HG03175 (cell line): ENCODE results near the gene RNF141.
A peak's percentile ranks its signal among the peaks of the same experiment; 100 is the strongest.

ENCODE experiments used
- ATAC-seq: cut with Tn5 transposase; IDR thresholded peaks from one replicate; pipeline ENCODE4 v1.9.1; 2021; ENCODE audit warnings: mild to moderate bottlenecking, moderate library complexity; ENCODE audit not compliant: unreplicated experiment

The RNF141 gene

DNA sequence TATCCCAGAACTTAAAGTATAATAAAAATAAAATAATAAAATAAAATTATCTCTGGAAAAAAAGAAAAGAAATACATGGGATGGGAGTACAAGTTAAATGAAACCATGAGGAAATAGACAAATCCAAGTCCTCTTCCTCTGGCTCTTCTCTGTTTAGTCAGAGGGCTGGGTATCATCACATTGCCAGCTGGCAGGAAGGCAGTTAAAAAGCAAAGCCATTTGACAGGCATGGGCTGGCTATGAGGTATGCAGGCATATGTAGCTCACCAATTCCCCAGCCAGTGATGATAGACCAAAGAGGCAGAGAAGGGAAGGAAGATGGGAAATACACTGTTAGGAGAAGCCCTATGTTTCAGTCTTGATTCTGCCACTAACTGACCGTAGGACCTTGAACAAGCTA lies 21.0 kb upstream of the RNF141 start:
- ATAC-seq = no peak

DNA sequence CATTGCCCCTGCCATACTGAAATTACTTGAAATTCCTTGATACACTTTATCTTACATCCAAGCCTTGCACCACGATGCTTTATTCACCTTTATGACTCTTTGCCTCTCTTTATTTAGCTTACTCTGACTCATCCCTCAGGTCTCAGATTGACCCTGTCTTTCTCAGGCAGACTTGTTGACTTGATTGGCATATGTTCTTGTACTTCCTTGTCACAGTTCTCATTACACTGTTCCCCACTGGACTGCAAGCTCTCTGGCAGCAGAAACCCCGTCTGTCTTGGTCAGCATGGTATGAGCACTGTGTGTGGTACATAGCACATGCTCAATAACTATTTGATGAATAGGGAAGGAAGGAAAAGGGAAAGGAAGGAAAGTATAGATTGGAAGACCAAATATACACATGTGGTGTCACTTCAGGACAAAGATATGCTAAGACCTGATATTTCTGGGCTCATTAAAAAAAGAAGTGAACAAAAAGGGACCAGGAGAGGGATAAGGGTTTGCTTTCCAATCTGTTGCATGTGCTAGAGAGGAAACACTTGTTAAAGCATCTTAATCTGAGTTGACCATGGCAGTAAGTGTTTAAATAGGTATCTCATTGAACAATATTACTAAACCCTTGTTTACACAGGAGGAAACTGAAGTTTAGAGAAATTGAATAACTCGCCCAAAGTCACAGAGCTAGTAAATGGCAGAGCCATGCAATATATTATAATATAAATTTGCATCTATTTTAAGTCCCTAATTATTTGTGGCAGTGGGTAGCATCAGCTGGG lies 20.2 kb upstream of the RNF141 start:
- no peak for ATAC-seq

DNA sequence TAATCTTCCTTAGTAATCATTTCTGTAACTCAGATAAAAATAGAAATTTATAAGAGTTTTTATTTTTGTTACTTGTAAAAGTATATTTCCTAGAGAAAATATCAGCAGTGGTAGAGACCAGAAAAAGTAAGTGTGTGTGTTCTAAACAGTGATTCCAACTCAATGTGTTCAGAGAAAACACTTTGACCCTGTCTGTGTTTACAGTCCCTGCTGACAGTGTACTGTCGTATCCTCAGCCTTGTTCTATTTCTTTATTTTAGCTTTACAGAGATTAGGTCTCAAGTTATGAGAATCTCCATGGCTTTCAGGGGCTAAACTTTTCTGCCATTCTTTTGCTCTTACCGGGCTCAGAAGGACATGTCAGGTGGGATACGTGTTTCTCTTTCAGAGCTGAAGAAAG lies 17.3 kb upstream of the RNF141 start:
- ATAC-seq = no peak

DNA sequence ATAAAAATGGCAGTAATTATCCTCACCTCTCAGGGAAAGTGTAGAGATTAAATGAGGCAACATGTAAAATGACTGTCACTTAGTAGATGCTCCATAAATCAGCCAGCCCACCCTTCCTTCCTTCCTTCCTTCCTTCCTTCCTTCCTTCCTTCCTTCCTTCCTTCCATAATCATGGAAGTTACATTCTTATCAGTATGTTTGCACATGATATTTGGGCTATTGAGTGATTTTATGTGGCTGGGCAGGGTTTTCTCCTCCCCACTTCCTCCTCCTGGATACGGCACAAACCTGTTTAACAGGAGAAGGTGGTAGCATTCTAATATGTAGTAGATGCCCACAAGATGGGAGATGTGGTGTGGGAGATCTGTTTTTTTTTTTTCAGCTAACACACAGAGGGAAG lies 15.6 kb upstream of the RNF141 start:
- no peak for ATAC-seq

DNA sequence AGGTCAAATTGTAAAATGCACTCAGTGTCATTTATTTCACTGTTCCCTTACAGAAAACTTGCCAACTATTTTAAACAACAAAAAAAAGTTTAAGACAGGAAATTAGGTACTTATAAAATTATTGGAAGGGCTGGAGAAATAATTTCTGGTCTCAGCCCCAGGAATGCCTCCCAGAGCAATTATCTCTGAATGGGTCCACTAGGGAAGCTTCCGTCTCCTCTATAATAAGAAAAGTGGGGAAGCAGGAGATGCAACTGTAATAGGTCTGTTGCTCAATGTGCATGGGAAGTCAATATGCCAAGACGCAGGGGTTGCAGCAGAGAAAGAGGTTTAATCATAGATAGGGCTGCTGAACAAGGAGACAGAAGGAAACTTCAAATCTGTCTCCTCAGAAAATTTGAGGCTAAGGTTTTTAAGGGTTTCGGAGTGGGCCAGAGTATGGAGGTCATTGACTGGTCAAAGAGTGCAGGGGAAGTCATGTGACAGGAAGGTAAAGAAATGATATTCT lies 10.9 kb upstream of the RNF141 start:
- ATAC-seq = no peak

DNA sequence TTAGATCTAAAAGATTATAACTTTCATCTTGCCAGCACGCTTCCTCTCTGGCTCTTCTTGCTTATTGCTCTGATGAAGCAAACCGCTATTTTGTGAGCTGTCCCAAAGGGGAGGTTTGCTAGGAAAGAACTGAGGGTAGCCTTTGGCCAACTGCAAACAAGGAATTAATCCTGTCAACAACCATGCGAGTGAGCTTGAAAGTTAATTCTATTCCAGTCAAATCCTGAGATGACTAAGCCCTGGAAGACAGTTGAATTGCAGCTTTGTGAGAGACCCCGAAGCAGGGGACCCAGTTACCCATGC lies 10.3 kb upstream of the RNF141 start:
- ATAC-seq = no peak

DNA sequence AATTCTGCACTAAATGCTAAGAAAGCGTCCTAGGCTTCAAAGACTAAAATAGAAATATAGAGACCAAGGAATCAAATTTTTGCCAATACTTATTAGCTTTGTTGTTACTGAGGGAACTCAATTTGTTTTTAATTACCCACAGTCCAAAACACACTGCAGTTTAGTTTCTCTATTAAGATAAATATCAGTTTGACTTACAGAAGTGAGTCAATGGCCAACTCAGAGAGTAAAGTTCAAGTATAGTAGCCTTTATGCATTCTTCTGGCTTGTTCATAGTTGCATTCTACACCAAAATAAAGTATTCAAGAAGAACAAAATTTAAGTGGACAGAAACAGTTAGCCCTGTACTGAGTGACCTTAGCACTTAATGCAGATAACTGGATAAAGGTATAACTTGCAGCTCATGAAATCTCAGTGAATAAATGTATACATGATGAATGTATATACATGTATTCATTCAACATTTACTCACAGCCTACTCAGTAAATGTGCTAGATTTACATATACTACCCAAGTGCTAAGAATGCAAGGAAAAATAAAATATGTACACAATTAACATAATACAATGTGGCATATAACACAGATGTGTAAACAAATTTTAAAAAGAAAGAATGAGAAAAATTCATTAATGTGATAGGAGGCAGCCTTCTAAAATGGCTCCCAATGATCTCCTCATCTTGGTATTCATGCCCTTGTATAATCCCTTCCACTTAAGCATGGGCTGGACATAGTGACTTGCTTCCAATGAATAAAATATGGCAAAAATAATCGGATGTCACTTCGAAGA lies 9.7 kb upstream of the RNF141 start:
- no peak for ATAC-seq

DNA sequence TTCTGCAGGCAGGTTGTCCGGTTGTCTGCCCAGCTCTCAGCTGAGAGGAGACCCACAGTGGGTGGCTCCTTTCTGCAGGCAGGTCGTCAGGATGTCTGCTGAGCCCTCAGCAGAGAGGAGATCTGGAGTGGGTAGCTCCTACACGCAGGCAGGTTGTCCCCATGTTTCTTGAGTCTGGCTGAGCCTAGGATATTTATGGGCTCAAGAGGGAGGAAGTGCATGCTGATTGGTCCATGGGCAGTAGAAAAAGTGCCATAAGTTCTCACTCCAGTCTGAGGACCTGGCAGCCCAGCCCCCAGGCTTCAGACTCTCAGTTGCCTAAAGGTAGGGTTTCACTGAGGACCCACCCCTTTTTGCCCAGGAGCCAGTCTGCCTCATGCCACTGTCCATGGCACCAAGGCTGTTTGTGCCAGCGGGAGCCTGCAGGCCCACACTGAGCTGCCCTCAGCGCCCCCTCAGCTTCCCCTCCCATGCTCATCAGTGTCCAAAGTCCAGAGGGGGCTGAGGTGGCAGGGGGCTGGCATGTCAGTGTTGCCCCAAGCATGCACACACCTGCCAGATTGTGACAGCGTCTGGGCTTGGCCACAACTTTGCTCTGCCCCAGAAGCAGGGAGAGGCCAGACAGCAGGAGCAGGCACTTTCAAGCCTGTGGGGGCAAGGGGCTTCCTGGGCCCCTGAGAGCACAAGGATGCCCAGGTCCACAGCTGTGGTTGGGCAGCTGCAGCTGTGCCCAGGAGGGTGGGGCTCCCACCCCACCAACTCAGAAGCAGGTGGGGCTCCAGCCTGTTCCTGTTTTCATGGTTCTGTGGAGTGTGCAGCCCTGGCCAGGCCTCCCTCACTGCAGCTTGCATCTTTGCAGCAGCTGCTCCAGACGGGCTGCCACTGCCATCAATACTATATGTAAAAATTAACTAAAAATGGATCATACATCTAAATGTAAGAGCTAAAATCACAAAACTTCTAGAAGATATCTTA lies 3.8 kb upstream of the RNF141 start:
- ATAC-seq = no peak

DNA sequence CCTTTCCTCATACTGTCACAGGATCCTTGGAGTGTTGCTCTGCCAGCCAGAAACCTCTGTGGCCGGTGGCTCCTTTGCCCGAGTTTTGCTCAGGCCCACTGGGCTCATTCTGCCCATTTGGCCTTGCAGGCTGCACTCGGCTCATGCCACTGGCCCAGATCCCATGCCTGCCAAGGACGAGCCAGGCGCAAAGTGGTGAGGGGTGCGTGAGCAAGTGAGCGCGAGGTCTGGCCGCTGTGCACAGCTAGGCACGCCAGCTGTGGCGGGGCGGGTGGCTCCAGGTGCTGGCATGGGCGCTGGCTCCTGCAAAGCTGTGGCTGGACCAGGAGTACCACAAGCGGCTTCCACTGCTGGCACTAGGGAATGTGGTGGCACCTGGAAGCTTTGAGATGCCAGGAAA lies 2.8 kb upstream of the RNF141 start:
- no peak for ATAC-seq

DNA sequence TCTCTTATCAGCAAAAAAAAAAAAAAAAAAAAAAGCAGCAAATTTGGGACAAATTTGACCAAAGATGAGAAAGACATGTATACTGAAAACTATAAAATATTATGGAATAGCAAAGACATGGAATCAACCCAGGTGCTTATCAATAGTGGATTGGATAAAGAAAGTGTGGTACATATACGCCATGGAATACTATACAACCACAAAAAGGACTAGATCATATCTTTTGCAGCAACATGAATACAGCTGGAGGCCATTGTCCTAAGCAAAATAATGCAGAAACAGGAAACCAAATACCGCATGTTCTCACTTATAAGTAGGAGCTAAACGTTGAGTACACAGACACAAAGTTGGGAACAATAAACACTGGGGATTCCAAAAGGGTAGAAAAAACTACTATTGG lies 1.8 kb upstream of the RNF141 start:
- no peak for ATAC-seq

DNA sequence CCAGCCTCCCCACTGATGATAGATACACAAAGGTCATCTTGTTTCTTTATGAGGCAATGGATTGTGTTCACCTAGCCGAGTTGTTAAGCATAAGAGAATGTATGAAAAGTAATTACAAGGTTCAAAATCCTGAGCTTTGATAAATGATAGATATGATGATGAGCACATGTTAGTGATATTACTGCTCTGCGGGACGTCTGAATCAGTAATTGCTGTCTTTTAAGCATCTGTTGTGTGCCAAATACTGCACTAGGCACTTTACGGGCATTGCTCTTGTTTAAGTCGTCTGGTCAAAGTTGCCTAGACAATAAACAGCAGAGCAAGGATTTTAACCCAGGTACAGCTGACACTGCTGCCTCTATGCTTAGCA lies 559 bp upstream of the RNF141 start:
- no peak for ATAC-seq

DNA sequence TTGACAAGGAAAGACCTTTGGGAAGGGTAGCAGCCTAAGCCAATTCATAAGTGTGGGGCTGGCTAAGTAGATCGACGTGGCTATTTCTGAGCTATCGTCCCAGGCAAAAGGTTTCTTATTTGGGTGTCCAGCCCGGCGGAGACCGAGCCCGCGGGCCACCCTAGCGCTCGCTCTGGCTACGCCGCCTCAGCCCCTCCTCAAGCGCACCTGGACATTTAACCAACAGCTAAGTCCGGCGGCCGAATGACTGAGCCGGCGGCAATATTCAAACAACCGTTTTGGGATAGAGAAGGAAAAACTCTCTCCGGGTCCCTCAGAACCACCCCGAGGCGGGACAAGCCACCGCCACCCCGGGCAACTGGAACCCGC lies 457 bp downstream of the RNF141 start:
- ATAC-seq = peak; percentile 23

DNA sequence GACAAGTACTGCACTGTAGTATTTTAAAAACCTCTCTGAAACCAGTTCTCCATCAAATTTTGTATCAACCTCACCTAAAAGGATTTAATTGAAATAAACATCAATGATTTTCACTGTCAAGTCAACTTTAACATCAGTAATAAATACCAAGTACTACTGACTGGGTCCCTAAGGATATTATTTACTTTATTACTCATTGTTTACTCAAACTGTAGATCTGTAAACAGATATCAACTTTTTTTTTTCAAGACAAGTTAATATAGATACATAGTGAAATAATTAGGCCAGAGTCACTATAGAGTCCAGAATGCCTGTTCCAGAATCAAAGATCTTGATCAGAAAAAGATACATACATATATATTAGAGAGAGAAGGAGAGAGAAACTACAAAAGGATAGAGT lies 1.6 kb downstream of the RNF141 start:
- ATAC-seq = no peak

DNA sequence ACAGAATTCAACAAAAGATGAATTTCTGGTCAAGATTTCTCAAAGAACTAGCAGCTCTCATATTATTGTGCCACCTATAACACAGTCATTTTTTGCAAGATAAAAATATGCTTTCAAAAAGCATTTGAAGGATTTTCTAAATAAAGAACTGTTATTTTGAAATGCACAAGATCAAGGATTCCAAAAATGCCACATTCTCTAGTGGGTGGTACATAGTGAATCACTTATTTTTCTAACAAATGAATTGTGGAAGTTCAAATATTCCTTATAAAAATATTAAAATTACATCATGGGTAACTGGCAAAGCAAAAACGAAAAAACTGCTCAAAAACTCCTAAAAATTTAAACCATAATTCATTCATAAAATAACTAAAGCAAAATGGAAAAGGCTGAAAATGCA lies 2.1 kb downstream of the RNF141 start:
- ATAC-seq = no peak

DNA sequence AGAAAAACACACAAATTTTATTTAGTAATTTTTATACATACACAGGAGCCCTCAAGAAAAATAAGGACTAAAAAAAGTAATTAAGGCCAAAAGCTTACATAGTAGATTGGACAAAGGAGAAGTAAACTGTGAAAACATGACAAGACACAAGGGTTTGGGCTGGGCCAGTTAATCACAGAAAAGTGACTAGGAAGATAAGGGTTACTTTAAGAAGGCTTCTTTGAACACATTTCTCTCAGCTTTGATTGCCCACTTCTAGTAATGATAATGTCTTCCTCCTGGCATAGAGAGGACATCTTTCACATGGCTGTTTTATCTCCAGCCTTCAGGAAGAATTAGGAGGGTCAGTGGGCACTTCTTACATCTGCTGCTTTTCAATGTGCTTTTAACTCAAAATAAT lies 3.4 kb downstream of the RNF141 start:
- no peak for ATAC-seq

DNA sequence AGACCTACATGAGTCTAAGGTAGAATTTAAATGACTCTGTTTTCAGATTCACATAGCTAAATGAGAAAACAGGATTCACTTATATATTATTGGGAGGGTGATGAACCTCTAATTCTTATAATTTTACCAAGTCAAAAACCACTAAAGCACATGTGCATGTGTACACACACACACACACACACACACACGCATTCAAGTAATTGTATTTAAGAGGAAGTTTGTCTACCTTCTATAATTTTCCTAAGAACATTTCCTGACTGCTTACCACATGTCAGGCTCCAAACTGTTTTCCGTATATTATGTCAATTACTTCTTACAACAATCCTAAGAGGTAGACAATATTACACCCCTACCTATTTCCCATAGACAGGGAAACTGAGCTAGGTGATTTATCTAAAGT lies 6.7 kb downstream of the RNF141 start:
- ATAC-seq = no peak

DNA sequence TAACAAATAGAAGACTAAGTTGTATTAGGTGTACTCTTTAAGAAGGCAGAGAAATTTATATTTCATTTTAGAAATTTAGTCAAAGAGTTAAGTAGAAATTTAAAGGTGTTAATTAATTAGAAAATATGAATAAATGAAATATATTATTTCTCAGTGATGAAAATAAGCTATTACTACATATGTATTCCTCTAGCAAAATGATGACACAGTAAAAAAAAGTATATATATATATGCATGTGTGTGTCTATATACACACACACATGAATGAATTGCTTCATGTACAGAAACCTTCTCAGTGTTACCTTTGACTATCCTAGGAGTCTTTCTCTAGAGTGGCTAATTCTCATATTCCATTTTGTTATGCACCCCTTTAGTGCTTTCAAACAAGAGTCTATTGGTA lies 7.7 kb downstream of the RNF141 start:
- ATAC-seq = no peak

DNA sequence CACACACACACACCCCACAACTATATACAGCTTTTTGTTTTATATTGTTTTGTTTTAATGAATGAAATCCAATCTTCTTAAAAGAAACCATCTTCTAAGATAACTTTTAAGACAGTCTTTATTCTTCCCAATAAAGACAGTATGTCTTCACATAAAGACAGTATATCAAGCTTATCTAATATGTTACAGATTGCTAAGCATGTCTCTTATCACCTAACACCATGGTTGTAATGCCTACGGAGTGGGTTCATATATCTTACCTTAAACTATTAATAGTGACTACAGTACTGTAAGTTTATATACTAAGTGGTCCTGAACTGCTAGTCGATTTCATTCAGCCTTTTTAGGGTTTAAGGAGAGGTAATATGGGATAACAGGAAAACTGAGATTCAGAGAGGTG lies 8.5 kb downstream of the RNF141 start:
- ATAC-seq = no peak

DNA sequence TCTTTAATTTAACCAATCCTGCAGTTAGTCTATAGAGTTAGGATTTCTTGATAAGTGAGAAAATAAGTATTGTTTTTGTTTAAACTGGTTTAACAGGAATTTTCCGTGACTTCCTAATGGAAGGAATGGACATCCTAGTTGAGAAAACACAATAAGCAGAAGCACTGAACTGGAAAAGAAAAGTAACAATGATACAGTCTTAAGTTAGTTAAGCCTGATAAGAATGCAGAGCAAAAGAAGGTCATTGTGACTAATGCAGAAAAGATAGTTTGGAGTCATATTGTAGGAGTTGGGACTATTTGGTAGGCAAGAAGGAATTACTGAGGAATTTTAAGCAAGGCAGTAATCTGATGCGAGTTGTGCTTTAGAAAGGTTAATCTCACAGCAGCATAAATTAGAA lies 11.7 kb downstream of the RNF141 start:
- ATAC-seq = no peak

DNA sequence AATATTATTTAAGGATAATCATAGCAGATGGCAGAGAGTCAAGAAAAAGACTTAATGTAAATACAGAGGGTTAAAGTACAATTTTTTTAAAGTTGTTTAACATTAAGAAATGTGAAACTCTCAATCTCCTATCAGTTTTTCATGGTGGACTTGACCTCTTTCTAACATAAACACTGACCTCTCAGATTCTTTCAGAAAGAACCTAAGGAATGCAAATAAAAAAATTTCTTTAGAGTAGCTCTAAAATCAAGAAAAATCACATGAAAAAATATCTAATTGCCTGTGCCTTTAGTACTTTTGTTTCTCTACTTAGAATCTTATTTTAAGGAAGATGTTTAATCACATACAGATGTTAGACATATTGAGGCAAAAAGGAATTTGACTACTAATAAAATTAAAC lies 12.9 kb downstream of the RNF141 start:
- ATAC-seq = no peak
